GM20000 (cell line): ENCODE measurements around the gene DSCAML1.

ENCODE experiments used
- DNase-seq: peaks from one replicate; pipeline ENCODE4 v3.0.0; 2012; ENCODE audit warnings: low spot score
- CTCF ChIP-seq: IDR thresholded peaks from 2 replicates; pipeline ENCODE4 v1.5.1; 2012; ENCODE audit warnings: mild to moderate bottlenecking, control low read depth; ENCODE audit errors: extremely low read depth, missing control alignments

Gene DSCAML1

GRCh38 chr11:117677729-117678310, 119.2 kb downstream of the DSCAML1 start:
- no peak for TF ChIP-seq CTCF

DNA sequence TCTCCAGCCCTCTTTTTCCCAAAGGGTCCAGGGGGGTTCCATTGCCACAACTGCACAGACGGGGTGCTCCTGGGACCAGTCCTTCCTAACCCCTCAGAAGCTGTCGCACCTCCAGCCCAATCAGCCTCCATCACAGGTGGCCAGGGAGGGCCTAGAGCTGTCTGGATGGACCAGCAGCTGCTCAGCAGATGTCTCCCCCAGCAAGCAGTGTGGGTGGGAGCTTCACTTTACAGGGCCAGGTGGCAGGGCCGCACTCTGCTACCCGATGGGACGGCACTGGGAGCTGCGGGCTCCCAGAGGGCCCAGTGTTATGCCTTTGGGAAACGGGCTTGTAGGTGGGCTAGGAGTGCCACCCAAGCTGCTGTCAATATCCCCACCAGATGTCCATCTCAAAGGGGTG, 120.5 kb downstream of the DSCAML1 start:
- DNase-seq: no peak
- TF ChIP-seq CTCF: no peak

More at GRCh38 chr11:117677729-117678310, 119.2 kb downstream of the DSCAML1 start:
- DNase-seq: no peak

DNA sequence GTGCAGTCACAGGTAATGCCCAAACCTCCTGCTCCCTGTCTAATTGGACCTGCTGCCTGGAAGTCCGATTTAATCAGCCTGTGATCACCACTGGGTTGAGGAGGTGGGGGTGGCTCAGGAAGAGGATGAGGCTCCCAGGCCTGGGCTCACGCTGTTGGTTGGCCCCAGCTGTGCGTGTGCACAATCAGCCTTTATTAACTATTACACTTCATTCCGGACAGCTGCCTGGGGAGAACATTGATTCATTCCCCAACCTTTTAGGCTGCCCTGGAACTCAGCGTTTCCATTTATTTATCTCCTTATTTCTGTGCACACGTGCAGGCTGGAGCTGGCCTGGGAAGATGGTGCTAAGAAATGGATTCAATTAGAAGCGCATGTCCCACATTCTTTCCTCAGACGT, 123.4 kb downstream of the DSCAML1 start:
- no peak for DNase-seq
- no peak for TF ChIP-seq CTCF

GRCh38 chr11:117671370-117671769, 125.6 kb downstream of the DSCAML1 start:
- TF ChIP-seq CTCF: no peak
- DNase-seq: no peak

GRCh38 chr11:117670924-117671323, 126.1 kb downstream of the DSCAML1 start:
- no peak for TF ChIP-seq CTCF
- DNase-seq: no peak

DNA sequence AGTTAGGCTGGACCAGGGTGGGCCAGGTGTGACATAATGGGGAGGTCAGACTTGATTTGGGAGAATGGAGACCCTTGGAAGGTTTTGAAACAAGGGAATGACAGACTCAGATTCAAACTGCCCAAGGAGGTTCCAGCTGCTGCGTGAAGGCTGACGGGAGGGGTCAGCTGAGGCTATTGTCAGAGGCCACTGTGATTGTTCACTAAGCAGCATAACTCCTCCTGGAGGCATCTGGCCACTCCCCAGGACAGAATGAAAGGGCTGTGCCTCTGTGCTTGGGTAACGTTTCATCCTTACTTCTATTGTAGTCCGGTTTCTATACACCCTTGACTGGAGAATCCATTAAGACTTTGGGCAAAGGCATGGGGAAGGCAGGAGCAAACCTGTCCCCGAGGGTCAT, 126.6 kb downstream of the DSCAML1 start:
- no peak for DNase-seq
- no peak for TF ChIP-seq CTCF

DNA sequence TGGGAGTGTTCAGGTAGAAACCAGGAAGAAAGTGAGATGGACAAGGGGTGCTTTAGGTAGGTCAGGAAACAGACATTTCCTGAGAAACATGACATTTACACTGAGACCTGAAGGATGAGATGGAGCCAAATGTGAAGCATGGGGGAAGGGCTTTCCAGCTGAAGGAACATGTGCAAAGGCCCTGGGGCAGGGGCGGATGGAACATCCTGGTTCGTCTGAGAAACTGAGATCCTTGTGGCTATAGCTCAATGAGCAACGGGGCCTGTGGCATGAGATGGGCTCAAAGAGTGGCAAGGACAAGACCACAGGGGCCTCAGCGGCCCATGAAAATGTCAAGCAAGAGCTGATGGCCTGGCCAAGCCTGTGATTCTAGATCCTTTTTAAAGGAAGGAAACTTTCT, 127.4 kb downstream of the DSCAML1 start:
- DNase-seq: no peak
- TF ChIP-seq CTCF: no peak

DNA sequence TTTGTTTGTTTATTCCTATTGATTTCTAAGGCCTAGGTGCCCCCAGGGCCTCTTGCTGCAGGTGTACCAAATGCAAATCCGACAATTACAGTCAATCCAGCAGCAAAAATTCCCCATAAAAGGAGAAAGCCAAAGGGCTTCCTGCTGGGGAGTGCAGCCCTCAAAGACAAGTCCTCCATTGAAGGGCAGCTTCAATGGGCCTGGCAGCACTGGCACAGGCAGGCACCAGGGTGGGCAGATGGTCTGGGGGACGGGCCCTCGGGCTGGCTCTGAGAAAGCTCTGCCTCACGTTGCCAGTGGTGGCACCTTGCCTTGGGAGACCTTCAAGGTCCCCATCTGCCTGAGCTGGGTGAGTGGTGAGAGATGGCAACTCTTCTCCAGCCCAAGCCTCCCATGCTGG, 128.0 kb downstream of the DSCAML1 start:
- no peak for TF ChIP-seq CTCF
- no peak for DNase-seq
